Measurements from ENCODE around the gene MAD1L1. TPM values are rescaled to one million over a fixed set of nuclear protein-coding genes. Genes with fewer than 3 reads are reported as not detected.
"Not testable (repeated sequence)": the region's sequence is repeated elsewhere in the genome, so short reads cannot be mapped to it uniquely, and the experiment has no call there.

Gene MAD1L1
- total and polyA plus RNA-seq, 8 donors: 12.8 to 469 (median 27.3) TPM

GRCh38 chr7:1842321-1843221 lies 390.2 kb downstream of the MAD1L1 start:
- Histone ChIP-seq H3K4me3 (no peak overlapping the region), H3K36me3 (peaks cover 0 to 28% (median 4%) of the 10 kb centered on the region in 4 donors), H3K27ac (no peak overlapping the region), H3K4me1 (no peaks in the 10 kb centered on the region), H3K9me3 (no peaks in the 10 kb centered on the region), H3K27me3 (no peaks in the 10 kb centered on the region)
- whole genome bisulfite sequencing, 5 donors: 87 to 93% (median 88%) methylated on average over 27 to 31 of the region's 31 CpGs
- intact Hi-C loops (cut with DNase I; ENCODE audit: low total_unique reads): no loop called here
- TF ChIP-seq CTCF (IDR thresholded peaks at IDR 0.05) (no peak), POLR2AphosphoS5 (IDR thresholded peaks at IDR 0.05) (no peak)
- peak in 1 of 2 donors; percentile 58 for DNase-seq

- H3K4me3 ChIP-seq; H3K4me1 ChIP-seq; H3K9me3 ChIP-seq; H3K27me3 ChIP-seq; H3K27ac ChIP-seq; intact Hi-C loops (cut with DNase I; ENCODE audit: low total_unique reads): not testable (repeated sequence)
- peaks cover 0 to 21% (median 4%) of the 10 kb centered on the region in 4 donors for H3K36me3 ChIP-seq
- peak in 1 of 2 donors; percentile 3 for DNase-seq
- WGBS, 5 donors: 92 to 97% (median 93%) methylated on average over 23 to 40 of the region's 40 CpGs
Observed at GRCh38 chr7:1841286-1842021, 391.3 kb downstream of the MAD1L1 start.

GRCh38 chr7:1840744-1841143 lies 392.0 kb downstream of the MAD1L1 start:
- H3K9me3 ChIP-seq; intact Hi-C loops (cut with DNase I; ENCODE audit: low total_unique reads); H3K4me3 ChIP-seq; H3K4me1 ChIP-seq; H3K27me3 ChIP-seq; H3K27ac ChIP-seq: not testable (repeated sequence)
- 89 to 95% (median 94%) methylated on average over 14 to 18 of the region's 18 CpGs for WGBS, 5 donors
- peak in 1 of 2 donors; percentile 1 for DNase-seq
- H3K36me3 ChIP-seq: peaks cover 0 to 14% (median 4%) of the 10 kb centered on the region in 4 donors

GRCh38 chr7:1839701-1840100 lies 393.0 kb downstream of the MAD1L1 start:
- H3K36me3 ChIP-seq: peaks cover 0 to 14% (median 2%) of the 10 kb centered on the region in 4 donors
- H3K9me3 ChIP-seq: no peaks in the 10 kb centered on the region
- intact Hi-C loops (cut with DNase I; ENCODE audit: low total_unique reads): no loop called here
- 81 to 96% (median 90%) methylated on average over 11 to 14 of the region's 14 CpGs for WGBS, 5 donors
- no peaks in the 10 kb centered on the region for H3K4me1 ChIP-seq
- TF ChIP-seq POLR2A (IDR thresholded peaks at IDR 0.05) (no peak), POLR2AphosphoS5 (IDR thresholded peaks at IDR 0.05) (no peak), EP300 (IDR thresholded peaks at IDR 0.05) (no peak), CTCF (IDR thresholded peaks at IDR 0.05) (no peak)
- H3K27ac ChIP-seq: no peak overlapping the region
- H3K4me3 ChIP-seq: no peak overlapping the region
- DNase-seq: peak in 1 of 2 donors; percentile 0
- H3K27me3 ChIP-seq: no peaks in the 10 kb centered on the region

- H3K4me1 ChIP-seq; H3K9me3 ChIP-seq; H3K4me3 ChIP-seq; H3K27ac ChIP-seq; H3K27me3 ChIP-seq; intact Hi-C loops (cut with DNase I; ENCODE audit: low total_unique reads): not testable (repeated sequence)
- peak in 1 of 2 donors; percentile 0 for DNase-seq
- peaks cover 0 to 14% (median 2%) of the 10 kb centered on the region in 4 donors for H3K36me3 ChIP-seq
- 89 to 100% (median 92%) methylated on average over 3 to 21 of the region's 21 CpGs for WGBS, 5 donors
Observed at GRCh38 chr7:1838911-1839531, 393.7 kb downstream of the MAD1L1 start.

GRCh38 chr7:1838544-1838872 lies 394.2 kb downstream of the MAD1L1 start:
- H3K27me3 ChIP-seq; H3K4me3 ChIP-seq; H3K27ac ChIP-seq; H3K9me3 ChIP-seq; H3K4me1 ChIP-seq; DNase-seq; intact Hi-C loops (cut with DNase I; ENCODE audit: low total_unique reads): not testable (repeated sequence)
- WGBS, 5 donors: 84 to 93% (median 92%) methylated on average over 10 to 13 of the region's 13 CpGs
- H3K36me3 ChIP-seq: peaks cover 0 to 11% (median 2%) of the 10 kb centered on the region in 4 donors

GRCh38 chr7:1837696-1838543 lies 394.8 kb downstream of the MAD1L1 start:
- H3K4me3 ChIP-seq; H3K36me3 ChIP-seq; H3K27me3 ChIP-seq; H3K9me3 ChIP-seq; H3K27ac ChIP-seq; intact Hi-C loops (cut with DNase I; ENCODE audit: low total_unique reads); H3K4me1 ChIP-seq: not testable (repeated sequence)
- WGBS, 5 donors: 87 to 90% (median 90%) methylated on average over 27 to 31 of the region's 31 CpGs
- DNase-seq: peak in 1 of 2 donors; percentile 19

GRCh38 chr7:1831933-1832535 lies 400.7 kb downstream of the MAD1L1 start:
- not testable (repeated sequence) for DNase-seq
- WGBS, 5 donors: 70 to 100% (median 82%) methylated on average over 1 of the region's 1 CpG

More at GRCh38 chr7:1831933-1832535, 400.7 kb downstream of the MAD1L1 start:
- H3K27me3 ChIP-seq; H3K4me1 ChIP-seq; H3K9me3 ChIP-seq; intact Hi-C loops (cut with DNase I; ENCODE audit: low total_unique reads); H3K36me3 ChIP-seq; H3K4me3 ChIP-seq; H3K27ac ChIP-seq: not testable (repeated sequence)
